ENCODE measurements around the gene PDCD1LG2. TPM values are rescaled to one million over a fixed set of nuclear protein-coding genes. Genes with fewer than 3 reads are reported as not detected.
"Not testable (repeated sequence)": the region's sequence is repeated elsewhere in the genome, so short reads cannot be mapped to it uniquely, and the experiment has no call there.

PDCD1LG2 gene
- total RNA-seq, 1 donor = 10.9 TPM

DNA sequence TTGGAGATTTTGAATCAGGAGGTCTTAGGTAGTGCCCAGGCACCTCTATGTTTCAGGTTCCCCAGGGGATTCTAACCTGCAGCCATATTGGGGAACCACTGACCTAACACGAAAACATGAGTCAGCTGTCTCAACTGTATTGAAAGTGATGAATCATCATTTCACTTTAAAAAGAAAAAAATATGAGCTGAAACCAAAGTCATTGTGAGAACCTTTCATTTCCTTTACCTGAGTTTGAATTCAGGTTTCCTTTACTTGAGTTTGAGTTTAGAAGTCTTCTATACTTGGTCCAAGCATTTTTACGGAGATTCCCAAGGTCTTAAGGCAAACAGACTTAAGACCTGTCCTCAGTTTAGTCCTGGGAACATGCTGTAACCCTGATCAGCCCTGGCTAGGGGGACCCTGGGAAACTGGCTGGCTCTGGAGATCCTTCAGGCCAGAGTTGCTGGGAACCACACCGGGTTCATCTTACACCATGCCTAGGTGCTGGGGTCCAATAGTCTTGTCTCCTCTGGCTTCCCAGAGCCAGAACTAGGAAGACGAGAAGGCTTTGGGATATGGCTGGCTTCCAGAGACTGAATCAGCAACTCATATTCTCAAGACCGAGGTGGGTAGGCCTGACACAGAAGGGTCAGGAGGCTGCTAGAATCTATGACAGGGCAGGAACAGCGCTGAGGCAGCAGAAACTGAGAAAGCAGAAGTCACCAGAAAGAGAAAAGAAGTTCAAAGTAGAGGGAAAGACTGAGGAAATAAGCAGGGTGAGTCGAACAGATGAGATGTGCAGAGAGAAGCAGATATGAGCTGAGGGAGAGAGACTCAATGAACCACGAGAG, 16.4 kb upstream of the PDCD1LG2 start:
- DNase-seq (ENCODE audit: low read depth) = peak; percentile 78
- TF ChIP-seq, protein P1, sequence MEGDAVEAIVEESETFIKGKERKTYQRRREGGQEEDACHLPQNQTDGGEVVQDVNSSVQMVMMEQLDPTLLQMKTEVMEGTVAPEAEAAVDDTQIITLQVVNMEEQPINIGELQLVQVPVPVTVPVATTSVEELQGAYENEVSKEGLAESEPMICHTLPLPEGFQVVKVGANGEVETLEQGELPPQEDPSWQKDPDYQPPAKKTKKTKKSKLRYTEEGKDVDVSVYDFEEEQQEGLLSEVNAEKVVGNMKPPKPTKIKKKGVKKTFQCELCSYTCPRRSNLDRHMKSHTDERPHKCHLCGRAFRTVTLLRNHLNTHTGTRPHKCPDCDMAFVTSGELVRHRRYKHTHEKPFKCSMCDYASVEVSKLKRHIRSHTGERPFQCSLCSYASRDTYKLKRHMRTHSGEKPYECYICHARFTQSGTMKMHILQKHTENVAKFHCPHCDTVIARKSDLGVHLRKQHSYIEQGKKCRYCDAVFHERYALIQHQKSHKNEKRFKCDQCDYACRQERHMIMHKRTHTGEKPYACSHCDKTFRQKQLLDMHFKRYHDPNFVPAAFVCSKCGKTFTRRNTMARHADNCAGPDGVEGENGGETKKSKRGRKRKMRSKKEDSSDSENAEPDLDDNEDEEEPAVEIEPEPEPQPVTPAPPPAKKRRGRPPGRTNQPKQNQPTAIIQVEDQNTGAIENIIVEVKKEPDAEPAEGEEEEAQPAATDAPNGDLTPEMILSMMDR (IDR thresholded peaks at IDR 0.05; ENCODE audit: insufficient read depth, low read length) = no peak
- H3K4me3 ChIP-seq (ENCODE audit: low read depth, low read length) = no peak overlapping the region

DNA sequence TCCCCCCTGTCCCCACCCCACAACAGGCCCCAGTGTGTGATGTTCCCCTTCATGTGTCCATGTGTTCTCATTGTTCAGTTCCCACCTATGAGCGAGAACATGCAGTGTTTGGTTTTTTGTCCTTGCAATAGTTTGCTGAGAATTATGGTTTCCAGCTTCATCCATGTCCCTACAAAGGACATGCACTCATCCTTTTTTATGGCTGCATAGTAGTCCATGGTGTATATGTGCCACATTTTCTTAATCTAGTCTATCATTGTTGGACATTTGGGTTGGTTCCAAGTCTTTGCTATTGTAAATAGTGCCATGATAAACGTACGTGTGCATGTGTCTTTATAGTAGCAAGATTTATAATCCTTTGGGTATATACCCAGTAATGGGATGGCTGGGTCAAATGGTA, 15.6 kb upstream of the PDCD1LG2 start:
- not testable (repeated sequence) for H3K4me3 ChIP-seq (ENCODE audit: low read depth, low read length); DNase-seq (ENCODE audit: low read depth)

DNA sequence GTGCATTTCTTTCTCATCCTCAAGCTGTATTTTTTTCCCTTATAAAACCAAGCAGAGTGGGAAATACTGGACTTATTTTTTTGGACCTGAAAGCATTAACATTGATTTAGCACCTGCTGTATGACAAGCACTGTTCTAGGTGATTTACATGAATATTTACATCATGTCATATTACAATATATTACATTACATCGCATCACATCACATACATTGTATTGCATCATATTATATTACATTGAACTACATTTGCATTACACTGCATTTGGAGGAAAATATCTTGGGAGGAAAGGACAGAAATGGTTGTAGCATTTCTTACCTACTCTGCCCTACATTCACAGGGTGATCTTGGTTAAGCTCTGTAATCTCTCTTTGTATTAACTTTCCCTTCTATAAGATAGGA, 11.2 kb upstream of the PDCD1LG2 start:
- no peak for DNase-seq (ENCODE audit: low read depth)
- TF ChIP-seq, protein P1 (IDR thresholded peaks at IDR 0.05; ENCODE audit: insufficient read depth, low read length) = no peak

DNA sequence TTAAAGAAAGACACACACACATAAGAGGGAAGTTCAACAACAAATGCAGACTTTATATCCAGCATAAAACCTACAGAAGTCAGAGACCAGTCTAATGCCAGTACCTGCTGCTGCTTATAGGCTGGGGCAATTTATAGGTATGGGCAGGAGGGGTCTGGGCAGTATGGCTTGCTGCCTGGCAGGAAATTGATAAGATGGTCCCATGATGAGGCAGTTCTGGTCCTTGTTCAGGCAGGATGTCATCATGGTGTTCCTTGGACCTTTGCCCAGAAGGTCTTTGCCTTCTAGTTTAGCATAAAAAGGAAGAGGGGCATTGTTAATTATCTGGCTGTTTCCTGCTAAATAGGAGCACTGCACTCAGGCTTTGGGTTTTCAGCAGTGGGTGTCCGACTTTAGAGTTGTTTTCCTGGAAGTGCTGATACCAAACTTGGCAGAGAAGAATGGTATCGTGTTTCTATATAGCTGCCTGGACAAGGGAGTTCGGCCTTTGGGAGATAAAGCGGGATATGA, 10.4 kb upstream of the PDCD1LG2 start:
- TF ChIP-seq, protein P1 (IDR thresholded peaks at IDR 0.05; ENCODE audit: insufficient read depth, low read length) = no peak
- H3K4me3 ChIP-seq (ENCODE audit: low read depth, low read length) = no peak overlapping the region
- peak; percentile 56 for DNase-seq (ENCODE audit: low read depth)

More for the DNA sequence above, 11.2 kb upstream of the PDCD1LG2 start:
- no peak overlapping the region for H3K4me3 ChIP-seq (ENCODE audit: low read depth, low read length)

DNA sequence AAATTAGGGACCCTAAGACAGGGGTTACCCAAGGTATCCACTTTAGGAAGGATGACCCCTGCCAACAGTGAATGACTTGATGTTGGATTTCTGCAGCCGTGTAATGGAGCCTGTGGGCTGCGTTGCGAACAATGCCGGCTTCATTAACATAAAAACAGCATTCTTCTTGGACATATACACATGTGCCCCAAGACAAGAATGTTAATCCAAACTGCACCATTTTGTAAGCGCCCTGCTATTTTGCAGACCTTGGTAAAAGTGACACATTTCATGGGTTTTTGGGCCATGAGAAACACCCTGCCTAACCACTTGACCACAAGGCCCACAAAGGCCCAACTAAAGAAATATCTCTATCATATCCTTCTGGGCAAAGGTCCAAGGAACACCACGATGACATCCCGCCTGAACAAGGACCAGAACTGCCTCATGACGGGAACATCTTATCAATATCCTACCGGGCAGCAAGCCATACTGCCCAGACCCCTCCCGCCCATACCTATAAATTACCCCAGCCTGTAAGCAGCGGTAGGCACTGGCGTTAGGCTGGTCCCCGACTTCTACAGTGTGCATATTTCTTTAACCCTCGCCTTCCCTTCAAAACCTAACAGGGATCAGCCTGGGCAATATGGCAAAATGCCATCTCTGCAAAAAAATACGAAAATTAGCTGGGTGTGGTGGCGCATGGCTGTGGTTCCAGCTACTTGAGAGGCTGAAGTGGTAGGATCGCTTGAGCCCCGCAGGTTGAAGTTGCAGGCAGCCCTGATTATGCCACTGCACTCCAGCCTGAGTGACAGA, 9.7 kb upstream of the PDCD1LG2 start:
- DNase-seq (ENCODE audit: low read depth) = peak; percentile 65
- TF ChIP-seq, protein P1 (IDR thresholded peaks at IDR 0.05; ENCODE audit: insufficient read depth, low read length) = no peak
- no peak overlapping the region for H3K4me3 ChIP-seq (ENCODE audit: low read depth, low read length)

DNA sequence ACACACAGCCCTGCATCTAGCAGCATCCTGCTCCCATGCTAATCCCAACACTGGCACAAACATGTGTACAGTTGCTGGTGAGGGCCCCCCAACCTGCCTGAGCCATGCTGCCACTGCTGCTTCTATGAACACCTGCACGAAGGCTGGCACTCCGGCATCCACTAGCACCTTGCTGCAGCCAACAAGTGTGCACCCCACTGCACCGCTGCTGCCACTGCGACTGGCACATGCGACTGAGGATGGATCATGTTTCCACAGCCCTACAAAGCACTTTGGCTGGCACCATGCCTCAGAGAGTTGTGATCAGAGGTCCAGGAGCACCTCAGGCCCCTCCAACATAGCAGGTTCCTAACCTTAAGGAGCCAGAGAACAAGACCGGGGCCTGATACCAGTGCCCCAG, 7.8 kb upstream of the PDCD1LG2 start:
- DNase-seq (ENCODE audit: low read depth) = no peak
- TF ChIP-seq, protein P1 (IDR thresholded peaks at IDR 0.05; ENCODE audit: insufficient read depth, low read length) = no peak
- H3K4me3 ChIP-seq (ENCODE audit: low read depth, low read length) = no peak overlapping the region

DNA sequence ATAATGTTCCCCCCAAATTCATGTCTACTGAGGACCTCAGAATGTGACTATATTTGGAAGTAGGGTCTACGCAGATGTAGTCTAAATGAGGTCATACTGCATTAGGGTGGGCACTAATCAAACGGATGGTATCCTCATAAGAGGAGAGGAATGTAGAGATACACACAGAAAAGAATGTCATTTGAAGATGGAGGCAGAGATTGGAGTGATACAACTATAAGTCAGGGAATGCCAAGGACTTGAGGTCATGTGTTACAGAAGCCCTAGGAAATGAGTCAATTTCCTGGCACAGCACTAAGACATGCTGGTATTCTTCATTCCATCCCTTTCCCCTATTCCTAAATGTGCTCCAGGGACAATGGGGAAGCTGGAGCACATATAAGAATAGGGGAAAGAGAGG, 758 bp upstream of the PDCD1LG2 start:
- TF ChIP-seq, protein P1 (IDR thresholded peaks at IDR 0.05; ENCODE audit: insufficient read depth, low read length) = no peak
- peak; percentile 95 for DNase-seq (ENCODE audit: low read depth)
- H3K4me3 ChIP-seq (ENCODE audit: low read depth, low read length) = no peak overlapping the region
